Panc1 (cell line): Measurements from ENCODE around the gene GLB1L2. TPM values are rescaled to one million over a fixed set of nuclear protein-coding genes. Genes with fewer than 3 reads are reported as not detected.
A peak's percentile ranks its signal among the peaks of the same experiment; 100 is the strongest.

Experiments used
- ATAC-seq: fragments of 200-7000 bp; cut with Tn5 transposase; 2 replicates; pipeline ENCODE4 v1.9.1; 2020; ENCODE audit warnings: mild to moderate bottlenecking, moderate library complexity
- BruUV-seq: library from RNA; stranded (reverse); fragments of 400-500 nt; replicated peaks from 2 replicates; lab custom pipeline; 2021; lab: Mats Ljungman, UMichigan
- CTCF ChIA-PET: fragments of 300-600 bp; sonication (Branson Sonifier 250); formaldehyde crosslinking; loops from one replicate; lab custom pipeline; 2022; ENCODE audit warnings: antibody characterized with exemption; lab: Charles Lee
- POLR2A ChIA-PET: fragments of 300-600 bp; sonication (Branson Sonifier 250); formaldehyde crosslinking; loops from one replicate; lab custom pipeline; 2022; ENCODE audit warnings: antibody characterized with exemption; lab: Charles Lee
- DNase-seq: peaks from one replicate; pipeline ENCODE4 v3.0.0-alpha.2; 2010; ENCODE audit warnings: low read depth, low spot score
- H3K27ac ChIP-seq: 2 replicates; pipeline ENCODE4 v1.5.1; 2011; ENCODE audit warnings: mild to moderate bottlenecking, low read length, inconsistent platforms
- H3K27me3 ChIP-seq: fragments of 200-500 bp; sonication (Bioruptor generic); 2 replicates; pipeline ENCODE4 v1.6.0; 2014; ENCODE audit warnings: low read length, inconsistent platforms; ENCODE audit not compliant: control insufficient read depth, insufficient read depth
- H3K36me3 ChIP-seq: fragments of 200-500 bp; sonication (Bioruptor generic); 2 replicates; pipeline ENCODE4 v1.5.1; 2014; ENCODE audit warnings: inconsistent platforms, mild to moderate bottlenecking, low read length, moderate library complexity; ENCODE audit not compliant: control insufficient read depth, insufficient read depth
- H3K4me1 ChIP-seq: 2 replicates; pipeline ENCODE4 v1.5.1; 2011; ENCODE audit warnings: inconsistent platforms, mild to moderate bottlenecking, low read length, moderate library complexity; ENCODE audit not compliant: control insufficient read depth, insufficient read depth
- H3K4me3 ChIP-seq, 2 experiments: 2 replicates each; pipeline ENCODE4 v1.5.1; 2011 to 2012; ENCODE audit warnings: low read depth in 2 of 2, low read length in 2 of 2, mild to moderate bottlenecking in 2 of 2, inconsistent platforms in 1 of 2, moderate library complexity in 1 of 2
- H3K9me3 ChIP-seq: fragments of 200-500 bp; sonication (Bioruptor generic); 2 replicates; pipeline ENCODE4 v1.5.1; 2014; ENCODE audit warnings: low read depth, mild to moderate bottlenecking, inconsistent platforms, low read length, moderate library complexity; ENCODE audit not compliant: control insufficient read depth, insufficient read depth
- POLR2AphosphoS5 ChIP-seq: IDR thresholded peaks from 2 replicates; pipeline ENCODE4 v1.6.1; 2012; ENCODE audit warnings: mild to moderate bottlenecking, low read depth, low read length, moderate library complexity
- SIN3A ChIP-seq: IDR thresholded peaks from 2 replicates; pipeline ENCODE4 v1.6.1; 2012; ENCODE audit warnings: low read depth, mild to moderate bottlenecking, low read length, moderate library complexity, borderline replicate concordance; ENCODE audit not compliant: insufficient read depth
- TCF7L2 ChIP-seq: IDR thresholded peaks from 2 replicates; pipeline ENCODE4 v1.6.1; 2011; ENCODE audit warnings: mild to moderate bottlenecking, low read depth, low read length, inconsistent platforms
- in situ Hi-C: cut with HindIII; loops from 2 replicates; pipeline ENCODE4 v1.10.0; 2016; ENCODE audit warnings: low sequenced_read_pairs, low pct_unique_long_range_greater_than_20kb
- intact Hi-C: fragments of 100-400 bp; cut with micrococcal nuclease; formaldehyde crosslinking; loops from one replicate; pipeline ENCODE4 v1.10.0; 2022; ENCODE audit not compliant: unreplicated experiment
- total RNA-seq: library from RNA; stranded (reverse); gene quantifications from one replicate; pipeline ENCODE4 v1.2.1, GENCODE V29; 2021; ENCODE audit not compliant: unreplicated experiment
- TF ChIP-seq, protein P1 (sequence below): fragments of 450-650 bp; IDR thresholded peaks from 2 replicates; pipeline ENCODE4 v1.5.1; 2017; ENCODE audit warnings: mild to moderate bottlenecking
- TF ChIP-seq, protein P2 (sequence below), 2 experiments: IDR thresholded peaks; 2 replicates each; pipeline ENCODE4 v1.6.1; 2011 to 2012; ENCODE audit warnings: low read depth in 2 of 2, control low read depth in 1 of 2, low read length in 1 of 2, mild to moderate bottlenecking in 1 of 2, moderate library complexity in 1 of 2; ENCODE audit not compliant: insufficient read depth in 1 of 2

GLB1L2 gene
- total RNA-seq, 1 experiment from 2014 or later: 10.4 TPM

DNA sequence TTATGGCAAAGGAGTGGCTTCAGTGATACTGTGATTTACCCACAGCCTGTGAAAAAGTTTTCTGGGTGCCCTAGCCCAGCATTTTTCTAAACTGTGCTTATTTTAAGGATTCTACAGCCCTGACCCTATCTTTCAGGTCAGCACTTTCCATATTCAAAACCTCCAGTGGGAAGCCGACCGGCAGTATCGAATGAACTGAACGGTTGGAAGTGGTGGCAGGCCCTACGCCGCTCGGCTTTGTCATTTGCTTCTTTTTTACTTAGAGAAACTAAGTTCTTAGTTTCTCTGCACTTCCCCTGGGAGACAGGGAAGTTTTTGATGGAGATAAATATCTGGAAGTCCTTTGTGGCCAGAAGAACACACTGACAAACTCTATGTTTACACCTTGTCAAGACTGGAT lies 994 bp downstream of the GLB1L2 start:
- no peak for DNase-seq
- Histone ChIP-seq H3K4me3 (peak overlapping the region in 1 of 2 experiments; percentile 54; a peak in 2 of 4 replicates), H3K9me3 (no peaks in the 10 kb centered on the region), H3K36me3 (no peaks in the 10 kb centered on the region), H3K27ac (no peak overlapping the region), H3K27me3 (peaks cover 14% of the 10 kb centered on the region), H3K4me1 (peaks cover 7% of the 10 kb centered on the region)
- BruUV-seq: no TSS peak
- no peak for TF ChIP-seq SIN3A
- TF ChIP-seq, protein P1, sequence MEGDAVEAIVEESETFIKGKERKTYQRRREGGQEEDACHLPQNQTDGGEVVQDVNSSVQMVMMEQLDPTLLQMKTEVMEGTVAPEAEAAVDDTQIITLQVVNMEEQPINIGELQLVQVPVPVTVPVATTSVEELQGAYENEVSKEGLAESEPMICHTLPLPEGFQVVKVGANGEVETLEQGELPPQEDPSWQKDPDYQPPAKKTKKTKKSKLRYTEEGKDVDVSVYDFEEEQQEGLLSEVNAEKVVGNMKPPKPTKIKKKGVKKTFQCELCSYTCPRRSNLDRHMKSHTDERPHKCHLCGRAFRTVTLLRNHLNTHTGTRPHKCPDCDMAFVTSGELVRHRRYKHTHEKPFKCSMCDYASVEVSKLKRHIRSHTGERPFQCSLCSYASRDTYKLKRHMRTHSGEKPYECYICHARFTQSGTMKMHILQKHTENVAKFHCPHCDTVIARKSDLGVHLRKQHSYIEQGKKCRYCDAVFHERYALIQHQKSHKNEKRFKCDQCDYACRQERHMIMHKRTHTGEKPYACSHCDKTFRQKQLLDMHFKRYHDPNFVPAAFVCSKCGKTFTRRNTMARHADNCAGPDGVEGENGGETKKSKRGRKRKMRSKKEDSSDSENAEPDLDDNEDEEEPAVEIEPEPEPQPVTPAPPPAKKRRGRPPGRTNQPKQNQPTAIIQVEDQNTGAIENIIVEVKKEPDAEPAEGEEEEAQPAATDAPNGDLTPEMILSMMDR: no peak
- TF ChIP-seq, protein P2, sequence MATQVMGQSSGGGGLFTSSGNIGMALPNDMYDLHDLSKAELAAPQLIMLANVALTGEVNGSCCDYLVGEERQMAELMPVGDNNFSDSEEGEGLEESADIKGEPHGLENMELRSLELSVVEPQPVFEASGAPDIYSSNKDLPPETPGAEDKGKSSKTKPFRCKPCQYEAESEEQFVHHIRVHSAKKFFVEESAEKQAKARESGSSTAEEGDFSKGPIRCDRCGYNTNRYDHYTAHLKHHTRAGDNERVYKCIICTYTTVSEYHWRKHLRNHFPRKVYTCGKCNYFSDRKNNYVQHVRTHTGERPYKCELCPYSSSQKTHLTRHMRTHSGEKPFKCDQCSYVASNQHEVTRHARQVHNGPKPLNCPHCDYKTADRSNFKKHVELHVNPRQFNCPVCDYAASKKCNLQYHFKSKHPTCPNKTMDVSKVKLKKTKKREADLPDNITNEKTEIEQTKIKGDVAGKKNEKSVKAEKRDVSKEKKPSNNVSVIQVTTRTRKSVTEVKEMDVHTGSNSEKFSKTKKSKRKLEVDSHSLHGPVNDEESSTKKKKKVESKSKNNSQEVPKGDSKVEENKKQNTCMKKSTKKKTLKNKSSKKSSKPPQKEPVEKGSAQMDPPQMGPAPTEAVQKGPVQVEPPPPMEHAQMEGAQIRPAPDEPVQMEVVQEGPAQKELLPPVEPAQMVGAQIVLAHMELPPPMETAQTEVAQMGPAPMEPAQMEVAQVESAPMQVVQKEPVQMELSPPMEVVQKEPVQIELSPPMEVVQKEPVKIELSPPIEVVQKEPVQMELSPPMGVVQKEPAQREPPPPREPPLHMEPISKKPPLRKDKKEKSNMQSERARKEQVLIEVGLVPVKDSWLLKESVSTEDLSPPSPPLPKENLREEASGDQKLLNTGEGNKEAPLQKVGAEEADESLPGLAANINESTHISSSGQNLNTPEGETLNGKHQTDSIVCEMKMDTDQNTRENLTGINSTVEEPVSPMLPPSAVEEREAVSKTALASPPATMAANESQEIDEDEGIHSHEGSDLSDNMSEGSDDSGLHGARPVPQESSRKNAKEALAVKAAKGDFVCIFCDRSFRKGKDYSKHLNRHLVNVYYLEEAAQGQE (IDR thresholded peaks at IDR 0.05; ENCODE audit: insufficient read depth in 1 of 2, low read depth in 2 of 2, low read length in 1 of 2): no peak
- no peak for TF ChIP-seq TCF7L2
- no peak for TF ChIP-seq POLR2AphosphoS5
- ATAC-seq: no peak
- in situ Hi-C loops (no loop called here), intact Hi-C loops (no loop called here)
- ChIA-PET CTCF (no interaction called here), POLR2A (no interaction called here)

DNA sequence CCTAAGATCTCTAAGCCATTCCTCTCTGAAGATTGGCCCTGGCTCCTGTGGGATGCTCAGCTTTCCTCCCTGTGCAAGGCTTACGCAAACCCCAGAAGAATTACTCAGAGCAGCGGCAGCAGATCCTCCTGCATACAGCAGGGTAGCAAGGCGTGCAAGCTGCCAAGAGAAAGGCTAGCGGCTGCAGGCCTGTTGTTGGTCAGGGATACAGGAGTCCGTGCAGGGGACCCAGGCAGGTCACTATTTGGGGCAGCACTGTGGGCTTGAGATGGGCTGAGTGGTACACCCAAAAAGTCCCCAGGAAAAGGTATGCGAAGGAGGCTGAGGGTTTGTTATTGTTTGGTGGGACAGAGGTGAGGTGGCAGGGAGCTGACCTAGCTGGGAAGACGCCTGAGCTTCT lies 1.5 kb downstream of the GLB1L2 start:
- peaks cover 7% of the 10 kb centered on the region for H3K4me1 ChIP-seq
- BruUV-seq: no TSS peak
- ChIA-PET POLR2A (no interaction called here), CTCF (no interaction called here)
- H3K4me3 ChIP-seq: no peak overlapping the region
- peaks cover 14% of the 10 kb centered on the region for H3K27me3 ChIP-seq
- H3K27ac ChIP-seq: no peak overlapping the region
- no peaks in the 10 kb centered on the region for H3K9me3 ChIP-seq
- in situ Hi-C loops: no loop called here
- DNase-seq (no peak), ATAC-seq (no peak)
- intact Hi-C loops: no loop called here
- TF ChIP-seq, protein P2 (IDR thresholded peaks at IDR 0.05; ENCODE audit: insufficient read depth in 1 of 2, low read depth in 2 of 2, low read length in 1 of 2): no peak
- TF ChIP-seq, protein P1: no peak
- TF ChIP-seq SIN3A (no peak), TCF7L2 (no peak), POLR2AphosphoS5 (no peak)
- no peaks in the 10 kb centered on the region for H3K36me3 ChIP-seq
